HepG2 (cell line): Measurements from ENCODE around the gene IGSF21. TPM values are rescaled to one million over a fixed set of nuclear protein-coding genes. Genes with fewer than 3 reads are reported as not detected.

Experiments used
- ATAC-seq: fragments of 200-7000 bp; cut with Tn5 transposase; 3 replicates; pipeline ENCODE4 v1.9.1; 2020; ENCODE audit warnings: mild to moderate bottlenecking, moderate library complexity
- BruUV-seq: library from RNA; stranded (reverse); fragments of 400-500 nt; replicated peaks from 2 replicates; lab custom pipeline; 2021; lab: Mats Ljungman, UMichigan
- CTCF ChIA-PET: fragments of 300-600 bp; formaldehyde crosslinking; extraction: SDS; loops from one replicate; lab custom pipeline; 2021; ENCODE audit warnings: low total read pairs, inconsistent platforms, low intra/inter-chr PET ratio; lab: Yijun Ruan, JAX
- POLR2A ChIA-PET: fragments of 350-600 bp; sonication (Branson Sonifier 250); formaldehyde crosslinking; loops from one replicate; lab custom pipeline; 2020; ENCODE audit warnings: antibody characterized with exemption, inconsistent platforms; lab: Yijun Ruan, JAX
- DNase-seq: peaks from one replicate; pipeline ENCODE4 v3.0.0-alpha.2; 2015; ENCODE audit warnings: low spot score
- FAIRE-seq: peaks from 3 replicates; lab custom pipeline; 2011; peaks lifted over from hg19 to GRCh38; lab: Jason Lieb, UNC
- H2AFZ ChIP-seq: one replicate; pipeline ENCODE4 v1.6.1; 2011; ENCODE audit warnings: low read length, inconsistent platforms
- H3K27ac ChIP-seq: fragments of 300-600 bp; 3 replicates; pipeline ENCODE4 v1.8.0; 2011; ENCODE audit warnings: mixed run types, mild to moderate bottlenecking, mixed read lengths, low read length, inconsistent platforms; ENCODE audit not compliant: insufficient read depth; ENCODE audit errors: extremely low read length
- H3K27me3 ChIP-seq, 2 experiments: fragments of 200-600 bp in 1 of 2; 2 replicates in 1 of 2; 3 replicates in 1 of 2; pipeline versions ENCODE4 v1.6.0 to v1.8.0; 2011; ENCODE audit warnings: low read length in 2 of 2, mild to moderate bottlenecking in 2 of 2, moderate library complexity in 2 of 2, inconsistent platforms in 1 of 2; ENCODE audit not compliant: insufficient read depth in 2 of 2, control insufficient read depth in 1 of 2
- H3K36me3 ChIP-seq, 2 experiments: fragments of 200-600 bp in 1 of 2; replicated peaks in 1 of 2; 2 replicates in 1 of 2; 3 replicates in 1 of 2; pipeline versions ENCODE4 v1.5.1 to v1.8.0; 2011; ENCODE audit warnings: low read length in 2 of 2, inconsistent platforms in 1 of 2; ENCODE audit not compliant: insufficient read depth in 2 of 2, control insufficient read depth in 1 of 2
- H3K4me1 ChIP-seq: 2 replicates; pipeline ENCODE4 v1.5.1; 2012; ENCODE audit warnings: low read length, inconsistent platforms; ENCODE audit not compliant: insufficient read depth
- H3K4me2 ChIP-seq: 2 replicates; pipeline ENCODE4 v1.6.0; 2011; ENCODE audit warnings: low read depth, low read length, inconsistent platforms
- H3K4me3 ChIP-seq, 3 experiments: fragments of 200-600 bp in 1 of 3; sonication (generic), shearing (Covaris generic) in 1 of 3; replicated peaks in 1 of 3; 2 replicates each; pipeline ENCODE4 v1.5.1; 2011 to 2016; ENCODE audit warnings: low read length in 3 of 3, inconsistent platforms in 2 of 3, low read depth in 2 of 3, mild to moderate bottlenecking in 2 of 3, control low read depth in 1 of 3, mixed read lengths in 1 of 3; ENCODE audit not compliant: insufficient read depth in 1 of 3
- H3K79me2 ChIP-seq: one replicate; pipeline ENCODE4 v1.6.1; 2011; ENCODE audit warnings: low read length, inconsistent platforms; ENCODE audit not compliant: insufficient read depth
- H3K9ac ChIP-seq: 2 replicates; pipeline ENCODE4 v1.6.0; 2011; ENCODE audit warnings: mild to moderate bottlenecking, low read depth, low read length, inconsistent platforms; ENCODE audit not compliant: insufficient read depth
- H3K9me3 ChIP-seq: 2 replicates; pipeline ENCODE4 v1.5.1; 2012; ENCODE audit warnings: mild to moderate bottlenecking, low read length
- H4K20me1 ChIP-seq: 2 replicates; pipeline ENCODE4 v1.6.0; 2011; ENCODE audit warnings: inconsistent platforms, mild to moderate bottlenecking, low read length, moderate library complexity; ENCODE audit not compliant: insufficient read depth
- FOXM1 ChIP-seq: sonication (generic); formaldehyde crosslinking; IDR thresholded peaks from 2 replicates; pipeline ENCODE4 v1.5.0; 2020; ENCODE audit warnings: missing genetic modification reagents
- MAZ ChIP-seq, 2 experiments: sonication (generic) in 1 of 2; formaldehyde crosslinking in 1 of 2; IDR thresholded peaks; 2 replicates each; pipeline versions ENCODE4 v1.5.0 to v1.6.1; 2012 to 2020; ENCODE audit warnings: low read depth in 2 of 2, mild to moderate bottlenecking in 2 of 2, borderline replicate concordance in 1 of 2, improper control_type of control experiment in 1 of 2, low read length in 1 of 2, missing genetic modification reagents in 1 of 2, moderate library complexity in 1 of 2
- TCF12 ChIP-seq, 2 experiments: fragments of 450-650 bp in 1 of 2; sonication (generic) in 1 of 2; formaldehyde crosslinking in 1 of 2; IDR thresholded peaks; 2 replicates each; pipeline versions ENCODE4 v1.6.1 to v1.8.0; 2017 to 2022; ENCODE audit warnings: antibody characterized with exemption in 1 of 2, mild to moderate bottlenecking in 1 of 2, missing genetic modification reagents in 1 of 2, moderate library complexity in 1 of 2
- ZNF703 ChIP-seq: sonication (generic); formaldehyde crosslinking; IDR thresholded peaks from 2 replicates; pipeline ENCODE4 v1.5.1; 2020; ENCODE audit warnings: missing genetic modification reagents, mild to moderate bottlenecking, moderate library complexity, borderline replicate concordance
- WGBS: methylation state at CpG from one replicate; pipeline ENCODE4 v1.1.6; 2017; ENCODE audit warnings: low lambda C conversion rate; 5-methylcytosine and 5-hydroxymethylcytosine counted together
- in situ Hi-C: cut with HindIII; loops from 2 replicates; pipeline ENCODE4 v1.10.0; 2017; ENCODE audit warnings: low pct_unique_long_range_greater_than_20kb; ENCODE audit not compliant: extremely low pct_ligation_motif_present
- intact Hi-C: fragments of 100-400 bp; cut with micrococcal nuclease; formaldehyde crosslinking; loops from one replicate; pipeline ENCODE4 v1.10.0; 2022; ENCODE audit not compliant: unreplicated experiment
- polyA plus RNA-seq, 8 experiments: library from polyadenylated mRNA; depleted of rRNA in 3 of 8; stranded (reverse) in 7 of 8; unstranded in 1 of 8; fragments of >200 nt; fragmentation: Illumina TruSeq in 4 of 8; extraction: Trizol in 4 of 8; gene quantifications; 2 replicates each; pipeline versions ENCODE4 v1.2.1 to v1.2.3, GENCODE V29; 2011 to 2016; ENCODE audit warnings: low read depth in 4 of 8, missing spikeins in 1 of 8, mixed read lengths in 1 of 8; ENCODE audit not compliant: insufficient read depth in 1 of 8
- total RNA-seq, 5 experiments: library from RNA; depleted of rRNA; stranded (reverse); fragments of >200 nt; fragmentation: Illumina TruSeq; extraction: Trizol; gene quantifications; 2 replicates each; pipeline ENCODE4 v1.2.3, GENCODE V29; 2016; ENCODE audit warnings: low read depth in 1 of 5
- TF ChIP-seq, protein P1 (sequence below): sonication (generic); formaldehyde crosslinking; IDR thresholded peaks from 2 replicates; pipeline ENCODE4 v1.8.0; 2022; ENCODE audit warnings: low read depth, missing genetic modification reagents
- TF ChIP-seq, protein P2 (sequence below): sonication (generic); formaldehyde crosslinking; IDR thresholded peaks from 2 replicates; pipeline ENCODE4 v1.5.1; 2020; ENCODE audit warnings: missing genetic modification reagents, mild to moderate bottlenecking, borderline replicate concordance
- TF ChIP-seq, protein P3 (sequence below): sonication (generic); formaldehyde crosslinking; IDR thresholded peaks from 2 replicates; pipeline ENCODE4 v1.4.0; 2020; ENCODE audit warnings: missing genetic modification reagents, mild to moderate bottlenecking, borderline replicate concordance
- TF ChIP-seq, protein P4 (sequence below): fragments of 450-650 bp; IDR thresholded peaks from 2 replicates; pipeline ENCODE4 v1.6.1; 2017; ENCODE audit warnings: mild to moderate bottlenecking
- TF ChIP-seq, protein P5 (sequence below): sonication (generic); formaldehyde crosslinking; IDR thresholded peaks from 2 replicates; pipeline ENCODE4 v1.4.0; 2020; ENCODE audit warnings: mild to moderate bottlenecking, missing genetic modification reagents
- TF ChIP-seq, protein P6 (sequence below): sonication (generic); formaldehyde crosslinking; IDR thresholded peaks from 2 replicates; pipeline ENCODE4 v1.4.0; 2020; ENCODE audit warnings: missing genetic modification reagents

Gene IGSF21
- total and polyA plus RNA-seq, 2 of the 13 experiments (the other 11 are each of a cell fraction or from before 2014, with no cell fraction given) = not detected

DNA sequence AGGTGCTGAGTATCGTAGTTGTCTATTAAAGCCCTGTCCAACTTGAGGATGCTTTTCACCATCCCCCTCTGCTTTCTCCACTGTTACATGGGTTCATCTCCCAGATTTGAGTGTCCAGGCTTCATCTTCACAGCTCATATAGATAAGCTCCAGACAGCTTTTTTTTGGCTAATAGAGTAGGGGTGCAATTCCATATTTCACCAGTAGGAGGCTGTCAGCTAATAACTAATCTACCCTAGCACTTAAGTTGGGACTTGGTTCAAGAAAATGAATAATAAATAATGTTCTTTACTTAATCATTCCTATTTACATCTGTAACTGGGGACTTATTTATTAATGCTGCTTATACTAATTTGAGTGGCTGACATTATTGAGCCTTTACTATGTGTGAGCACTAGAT is 124.5 kb downstream of the IGSF21 start (continued):
- TF ChIP-seq, protein P1, sequence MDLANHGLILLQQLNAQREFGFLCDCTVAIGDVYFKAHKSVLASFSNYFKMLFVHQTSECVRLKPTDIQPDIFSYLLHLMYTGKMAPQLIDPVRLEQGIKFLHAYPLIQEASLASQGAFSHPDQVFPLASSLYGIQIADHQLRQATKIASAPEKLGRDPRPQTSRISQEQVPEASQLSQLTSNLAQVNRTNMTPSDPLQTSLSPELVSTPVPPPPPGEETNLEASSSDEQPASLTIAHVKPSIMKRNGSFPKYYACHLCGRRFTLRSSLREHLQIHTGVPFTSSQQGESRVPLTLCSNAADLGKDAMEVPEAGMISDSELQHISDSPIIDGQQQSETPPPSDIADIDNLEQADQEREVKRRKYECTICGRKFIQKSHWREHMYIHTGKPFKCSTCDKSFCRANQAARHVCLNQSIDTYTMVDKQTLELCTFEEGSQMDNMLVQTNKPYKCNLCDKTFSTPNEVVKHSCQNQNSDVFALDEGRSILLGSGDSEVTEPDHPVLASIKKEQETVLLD = no peak

DNA sequence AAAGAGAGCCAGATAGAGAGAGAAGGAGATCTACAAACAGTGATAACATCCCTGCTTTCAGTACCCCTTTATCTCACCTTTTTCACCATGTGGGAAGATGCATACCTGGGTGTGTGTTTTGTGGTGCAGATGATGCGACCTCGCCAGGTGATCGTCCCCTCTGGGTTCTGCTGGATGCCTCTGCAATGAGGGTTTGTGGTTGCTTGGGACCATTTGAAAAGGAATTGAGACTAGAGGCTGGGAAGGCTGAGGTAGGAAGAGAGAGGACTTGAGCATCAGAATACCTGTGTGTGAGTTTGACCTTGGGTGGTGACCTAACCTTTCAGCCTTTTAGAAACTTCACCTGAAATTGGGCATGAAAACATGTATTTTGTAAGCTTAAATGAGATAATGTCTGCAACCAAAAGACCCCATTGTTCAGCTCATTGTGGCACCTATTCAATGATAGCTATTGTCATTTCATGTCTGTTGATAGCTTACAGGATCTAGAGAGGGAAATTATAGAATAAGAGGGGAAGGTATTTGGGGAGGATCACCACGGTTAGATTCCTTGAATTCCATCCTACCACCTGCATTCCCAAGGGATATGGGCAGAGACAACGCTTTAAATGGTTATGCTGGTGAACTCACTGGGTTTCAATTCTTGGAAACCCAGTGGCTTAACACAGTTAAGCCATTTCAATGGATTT is 125.7 kb downstream of the IGSF21 start:
- FAIRE-seq (no peak), DNase-seq (no peak), ATAC-seq (no peak)
- CTCF ChIA-PET = no interaction called here
- H3K36me3 ChIP-seq = no peaks in the 10 kb centered on the region
- BruUV-seq = no TSS peak
- no peak overlapping the region for H3K4me2 ChIP-seq
- no peak overlapping the region for H3K27ac ChIP-seq
- H3K9ac ChIP-seq = no peak overlapping the region
- H3K4me1 ChIP-seq = no peaks in the 10 kb centered on the region
- WGBS = 1% methylated on average over 5 of the region's 5 CpGs
- POLR2A ChIA-PET = no interaction called here
- H3K4me3 ChIP-seq = no peak overlapping the region
- peaks cover 0 to 1% of the 10 kb centered on the region in 2 experiments; a peak in 1 of 5 replicates for H3K27me3 ChIP-seq
- intact Hi-C loops = no loop called here
- in situ Hi-C loops = no loop called here
- no peaks in the 10 kb centered on the region for H3K79me2 ChIP-seq
- no peaks in the 10 kb centered on the region for H4K20me1 ChIP-seq
- no peak overlapping the region for H2AFZ ChIP-seq
- H3K9me3 ChIP-seq = peaks cover 21% of the 10 kb centered on the region
- TF ChIP-seq ZNF703 = no peak
- no peak for TF ChIP-seq TCF12 (IDR thresholded peaks at IDR 0.05)
- TF ChIP-seq TCF12 (CRISPR knock-in tag; IDR thresholded peaks at IDR 0.05) = no peak
- TF ChIP-seq, protein P2, sequence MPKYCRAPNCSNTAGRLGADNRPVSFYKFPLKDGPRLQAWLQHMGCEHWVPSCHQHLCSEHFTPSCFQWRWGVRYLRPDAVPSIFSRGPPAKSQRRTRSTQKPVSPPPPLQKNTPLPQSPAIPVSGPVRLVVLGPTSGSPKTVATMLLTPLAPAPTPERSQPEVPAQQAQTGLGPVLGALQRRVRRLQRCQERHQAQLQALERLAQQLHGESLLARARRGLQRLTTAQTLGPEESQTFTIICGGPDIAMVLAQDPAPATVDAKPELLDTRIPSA (CRISPR knock-in tag) = no peak
- no peak for TF ChIP-seq FOXM1 (CRISPR knock-in tag)
- TF ChIP-seq, protein P3, sequence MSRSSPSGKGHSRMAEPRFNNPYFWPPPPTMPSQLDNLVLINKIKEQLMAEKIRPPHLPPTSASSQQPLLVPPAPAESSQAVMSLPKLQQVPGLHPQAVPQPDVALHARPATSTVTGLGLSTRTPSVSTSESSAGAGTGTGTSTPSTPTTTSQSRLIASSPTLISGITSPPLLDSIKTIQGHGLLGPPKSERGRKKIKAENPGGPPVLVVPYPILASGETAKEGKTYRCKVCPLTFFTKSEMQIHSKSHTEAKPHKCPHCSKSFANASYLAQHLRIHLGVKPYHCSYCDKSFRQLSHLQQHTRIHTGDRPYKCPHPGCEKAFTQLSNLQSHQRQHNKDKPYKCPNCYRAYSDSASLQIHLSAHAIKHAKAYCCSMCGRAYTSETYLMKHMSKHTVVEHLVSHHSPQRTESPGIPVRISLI (CRISPR knock-in tag) = no peak
- TF ChIP-seq, protein P4, sequence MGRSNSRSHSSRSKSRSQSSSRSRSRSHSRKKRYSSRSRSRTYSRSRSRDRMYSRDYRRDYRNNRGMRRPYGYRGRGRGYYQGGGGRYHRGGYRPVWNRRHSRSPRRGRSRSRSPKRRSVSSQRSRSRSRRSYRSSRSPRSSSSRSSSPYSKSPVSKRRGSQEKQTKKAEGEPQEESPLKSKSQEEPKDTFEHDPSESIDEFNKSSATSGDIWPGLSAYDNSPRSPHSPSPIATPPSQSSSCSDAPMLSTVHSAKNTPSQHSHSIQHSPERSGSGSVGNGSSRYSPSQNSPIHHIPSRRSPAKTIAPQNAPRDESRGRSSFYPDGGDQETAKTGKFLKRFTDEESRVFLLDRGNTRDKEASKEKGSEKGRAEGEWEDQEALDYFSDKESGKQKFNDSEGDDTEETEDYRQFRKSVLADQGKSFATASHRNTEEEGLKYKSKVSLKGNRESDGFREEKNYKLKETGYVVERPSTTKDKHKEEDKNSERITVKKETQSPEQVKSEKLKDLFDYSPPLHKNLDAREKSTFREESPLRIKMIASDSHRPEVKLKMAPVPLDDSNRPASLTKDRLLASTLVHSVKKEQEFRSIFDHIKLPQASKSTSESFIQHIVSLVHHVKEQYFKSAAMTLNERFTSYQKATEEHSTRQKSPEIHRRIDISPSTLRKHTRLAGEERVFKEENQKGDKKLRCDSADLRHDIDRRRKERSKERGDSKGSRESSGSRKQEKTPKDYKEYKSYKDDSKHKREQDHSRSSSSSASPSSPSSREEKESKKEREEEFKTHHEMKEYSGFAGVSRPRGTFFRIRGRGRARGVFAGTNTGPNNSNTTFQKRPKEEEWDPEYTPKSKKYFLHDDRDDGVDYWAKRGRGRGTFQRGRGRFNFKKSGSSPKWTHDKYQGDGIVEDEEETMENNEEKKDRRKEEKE = no peak
- TF ChIP-seq, protein P5, sequence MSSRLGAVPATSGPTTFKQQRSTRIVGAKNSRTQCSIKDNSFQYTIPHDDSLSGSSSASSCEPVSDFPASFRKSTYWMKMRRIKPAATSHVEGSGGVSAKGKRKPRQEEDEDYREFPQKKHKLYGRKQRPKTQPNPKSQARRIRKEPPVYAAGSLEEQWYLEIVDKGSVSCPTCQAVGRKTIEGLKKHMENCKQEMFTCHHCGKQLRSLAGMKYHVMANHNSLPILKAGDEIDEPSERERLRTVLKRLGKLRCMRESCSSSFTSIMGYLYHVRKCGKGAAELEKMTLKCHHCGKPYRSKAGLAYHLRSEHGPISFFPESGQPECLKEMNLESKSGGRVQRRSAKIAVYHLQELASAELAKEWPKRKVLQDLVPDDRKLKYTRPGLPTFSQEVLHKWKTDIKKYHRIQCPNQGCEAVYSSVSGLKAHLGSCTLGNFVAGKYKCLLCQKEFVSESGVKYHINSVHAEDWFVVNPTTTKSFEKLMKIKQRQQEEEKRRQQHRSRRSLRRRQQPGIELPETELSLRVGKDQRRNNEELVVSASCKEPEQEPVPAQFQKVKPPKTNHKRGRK (CRISPR knock-in tag) = no peak
- TF ChIP-seq, protein P6, sequence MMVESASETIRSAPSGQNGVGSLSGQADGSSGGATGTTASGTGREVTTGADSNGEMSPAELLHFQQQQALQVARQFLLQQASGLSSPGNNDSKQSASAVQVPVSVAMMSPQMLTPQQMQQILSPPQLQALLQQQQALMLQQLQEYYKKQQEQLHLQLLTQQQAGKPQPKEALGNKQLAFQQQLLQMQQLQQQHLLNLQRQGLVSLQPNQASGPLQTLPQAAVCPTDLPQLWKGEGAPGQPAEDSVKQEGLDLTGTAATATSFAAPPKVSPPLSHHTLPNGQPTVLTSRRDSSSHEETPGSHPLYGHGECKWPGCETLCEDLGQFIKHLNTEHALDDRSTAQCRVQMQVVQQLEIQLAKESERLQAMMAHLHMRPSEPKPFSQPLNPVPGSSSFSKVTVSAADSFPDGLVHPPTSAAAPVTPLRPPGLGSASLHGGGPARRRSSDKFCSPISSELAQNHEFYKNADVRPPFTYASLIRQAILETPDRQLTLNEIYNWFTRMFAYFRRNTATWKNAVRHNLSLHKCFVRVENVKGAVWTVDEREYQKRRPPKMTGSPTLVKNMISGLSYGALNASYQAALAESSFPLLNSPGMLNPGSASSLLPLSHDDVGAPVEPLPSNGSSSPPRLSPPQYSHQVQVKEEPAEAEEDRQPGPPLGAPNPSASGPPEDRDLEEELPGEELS = no peak
- no peak for TF ChIP-seq MAZ (IDR thresholded peaks at IDR 0.05; ENCODE audit: borderline replicate concordance, low read depth, low read length)
- TF ChIP-seq MAZ (CRISPR knock-in tag; IDR thresholded peaks at IDR 0.05; ENCODE audit: low read depth) = no peak
